Ramos (cell line): ENCODE measurements around the gene CACNA1C.
"Not testable (repeated sequence)": the region's sequence is repeated elsewhere in the genome, so short reads cannot be mapped to it uniquely, and the experiment has no call there.

ENCODE experiments used
- in situ Hi-C: fragments of 300-500 bp; cut with MboI; formaldehyde crosslinking; loops from one replicate; pipeline ENCODE4 v1.14.3; 2022; ENCODE audit warnings: low sequenced_read_pairs; ENCODE audit not compliant: unreplicated experiment

The CACNA1C gene

GRCh38 chr12:2481951-2482350, 429.2 kb downstream of the CACNA1C start:
- in situ Hi-C loops = no loop called here

GRCh38 chr12:2482938-2483660, 430.3 kb downstream of the CACNA1C start:
- in situ Hi-C loops = no loop called here

- in situ Hi-C loops = no loop called here
Observed at GRCh38 chr12:2483713-2484112, 430.9 kb downstream of the CACNA1C start.

DNA sequence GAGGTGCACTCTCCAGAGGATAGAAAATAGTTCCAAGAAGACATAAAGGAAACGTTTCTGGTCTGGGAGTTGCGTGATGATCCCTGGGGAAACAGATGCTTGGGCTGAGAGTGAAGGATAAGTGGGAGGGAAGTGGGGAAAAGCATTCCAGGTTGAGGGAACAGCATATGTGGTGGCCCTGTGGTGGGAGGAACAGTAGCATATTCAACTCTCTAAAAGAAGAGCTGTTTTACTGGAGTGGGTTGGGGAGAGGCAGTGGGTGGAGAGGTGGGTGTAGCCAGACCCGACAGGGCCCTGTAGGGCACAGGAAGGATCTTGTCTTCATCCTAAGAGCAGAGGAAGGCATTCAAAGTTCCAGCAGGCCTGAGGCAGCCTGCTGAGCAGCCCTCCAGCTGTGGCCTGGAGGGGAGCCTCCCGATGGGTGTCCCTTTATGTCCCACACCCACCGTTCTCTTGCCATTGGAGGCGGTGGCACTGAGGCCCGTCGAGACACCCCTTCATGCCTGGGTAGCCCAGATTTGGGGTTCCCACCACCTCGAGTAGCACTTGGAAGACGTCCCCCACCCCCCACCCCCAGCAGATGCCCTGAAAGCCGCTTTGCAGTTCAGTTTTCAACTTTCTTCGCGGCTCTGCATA, 431.5 kb downstream of the CACNA1C start:
- in situ Hi-C loops = no loop called here

- in situ Hi-C loops = no loop called here
Observed at GRCh38 chr12:2485681-2486080, 432.9 kb downstream of the CACNA1C start.

GRCh38 chr12:2486796-2487195, 434.0 kb downstream of the CACNA1C start:
- in situ Hi-C loops = no loop called here

DNA sequence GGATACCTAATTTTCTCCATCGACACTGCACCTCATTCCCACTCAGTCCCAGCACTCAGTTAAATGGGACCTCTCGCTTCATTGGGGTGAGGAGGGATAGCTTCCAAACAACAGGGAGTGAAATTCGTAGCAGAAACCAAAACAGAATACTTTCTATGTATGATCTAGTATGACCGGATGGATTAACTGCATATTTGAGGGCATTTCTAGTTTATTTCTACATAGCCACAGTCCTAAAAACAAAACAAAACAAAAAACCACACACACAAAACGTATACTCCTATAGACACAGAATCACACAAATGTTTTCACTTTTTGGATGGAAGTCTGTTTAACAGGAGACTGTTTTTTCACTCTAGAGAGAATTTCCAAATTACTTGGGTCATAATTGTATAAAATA, 434.5 kb downstream of the CACNA1C start:
- in situ Hi-C loops = no loop called here

- in situ Hi-C loops = no loop called here
Observed at GRCh38 chr12:2488131-2488530, 435.3 kb downstream of the CACNA1C start.

DNA sequence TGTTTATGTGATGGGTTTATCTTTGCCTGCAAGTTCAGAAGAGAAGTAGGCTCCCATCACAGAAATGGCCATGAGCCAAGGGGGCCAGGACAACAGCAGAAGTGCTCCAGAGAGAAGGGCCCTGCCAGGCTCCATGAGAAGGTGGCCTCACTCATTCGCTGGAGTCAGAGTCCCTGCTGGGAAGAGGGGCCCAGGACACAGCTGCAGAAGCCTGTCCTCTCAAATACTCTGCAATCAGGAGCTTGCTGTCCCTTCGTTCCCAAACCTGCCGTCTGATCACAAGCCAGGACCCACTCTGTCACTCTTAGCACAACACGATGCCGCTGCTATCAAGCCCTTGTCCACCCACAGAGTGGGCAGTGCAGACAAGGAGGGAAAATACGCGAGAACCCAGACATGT, 435.8 kb downstream of the CACNA1C start:
- in situ Hi-C loops = no loop called here

GRCh38 chr12:2489275-2489674, 436.5 kb downstream of the CACNA1C start:
- in situ Hi-C loops = no loop called here

GRCh38 chr12:2490831-2491230, 438.0 kb downstream of the CACNA1C start:
- in situ Hi-C loops = no loop called here

- in situ Hi-C loops = not testable (repeated sequence)
Observed at GRCh38 chr12:2491349-2491748, 438.6 kb downstream of the CACNA1C start.

- in situ Hi-C loops = no loop called here
Observed at GRCh38 chr12:2492236-2492635, 439.4 kb downstream of the CACNA1C start.

- in situ Hi-C loops = no loop called here
Observed at GRCh38 chr12:2493086-2493485, 440.3 kb downstream of the CACNA1C start.

DNA sequence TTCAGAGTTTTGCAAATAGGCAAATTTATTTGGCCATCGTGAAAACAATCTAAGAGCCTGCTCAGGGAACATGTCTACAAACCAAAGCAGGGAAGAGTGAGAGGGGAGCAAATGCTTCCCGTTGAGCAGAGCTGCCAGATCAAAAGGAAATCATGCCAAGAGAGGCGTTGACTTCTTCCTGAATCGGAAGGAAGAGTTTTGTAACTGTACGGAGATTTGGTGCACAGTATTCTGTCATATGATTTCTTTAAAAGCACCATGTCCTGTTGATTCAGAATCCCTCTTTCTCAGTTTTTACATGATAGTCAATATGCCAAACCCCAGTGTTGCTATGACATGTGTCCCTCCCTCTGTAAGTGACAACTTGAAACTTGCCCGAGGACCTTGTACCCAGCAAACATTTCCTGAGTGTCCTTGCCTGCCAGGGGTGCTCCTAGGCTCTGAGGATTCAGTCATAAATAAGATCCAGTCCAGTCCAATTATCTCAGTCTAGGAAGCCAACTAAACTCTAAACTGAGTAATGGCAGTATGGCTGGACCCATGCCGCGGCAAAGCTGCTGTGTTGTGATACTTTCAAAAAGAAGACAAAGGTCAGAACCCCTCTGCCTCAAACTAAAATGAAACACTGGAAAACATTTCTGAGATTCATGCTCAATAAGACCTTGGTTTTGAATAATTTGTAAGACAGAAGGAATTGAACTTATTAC, 441.9 kb downstream of the CACNA1C start:
- in situ Hi-C loops = no loop called here

GRCh38 chr12:2495417-2496112, 442.8 kb downstream of the CACNA1C start:
- in situ Hi-C loops = no loop called here

DNA sequence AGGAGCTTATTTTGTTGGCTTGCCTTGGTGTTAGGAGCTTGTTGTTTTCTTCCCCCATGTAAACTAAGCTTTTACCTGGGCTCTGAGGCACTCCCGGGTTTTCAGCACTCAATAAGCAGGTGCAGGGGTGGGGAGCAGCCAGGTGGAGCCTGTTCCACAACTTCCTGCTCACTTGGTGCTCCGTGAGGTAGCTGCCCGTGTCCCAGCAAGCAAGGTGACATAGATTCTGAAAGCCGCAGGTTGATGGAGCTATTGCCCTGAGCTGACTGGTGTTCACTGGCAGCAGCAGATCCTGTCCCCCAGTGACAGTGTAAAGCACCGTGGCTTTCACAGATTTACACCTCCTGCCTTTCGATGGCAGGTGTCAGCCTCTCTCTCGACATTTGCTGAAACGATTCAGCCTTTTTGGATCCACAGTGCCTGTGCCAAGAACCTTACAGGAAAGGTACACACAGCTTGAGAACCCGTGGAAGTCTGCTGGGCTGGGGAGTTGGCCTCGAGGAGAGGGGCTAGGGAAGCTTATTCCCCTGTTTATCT, 446.2 kb downstream of the CACNA1C start:
- in situ Hi-C loops = no loop called here

DNA sequence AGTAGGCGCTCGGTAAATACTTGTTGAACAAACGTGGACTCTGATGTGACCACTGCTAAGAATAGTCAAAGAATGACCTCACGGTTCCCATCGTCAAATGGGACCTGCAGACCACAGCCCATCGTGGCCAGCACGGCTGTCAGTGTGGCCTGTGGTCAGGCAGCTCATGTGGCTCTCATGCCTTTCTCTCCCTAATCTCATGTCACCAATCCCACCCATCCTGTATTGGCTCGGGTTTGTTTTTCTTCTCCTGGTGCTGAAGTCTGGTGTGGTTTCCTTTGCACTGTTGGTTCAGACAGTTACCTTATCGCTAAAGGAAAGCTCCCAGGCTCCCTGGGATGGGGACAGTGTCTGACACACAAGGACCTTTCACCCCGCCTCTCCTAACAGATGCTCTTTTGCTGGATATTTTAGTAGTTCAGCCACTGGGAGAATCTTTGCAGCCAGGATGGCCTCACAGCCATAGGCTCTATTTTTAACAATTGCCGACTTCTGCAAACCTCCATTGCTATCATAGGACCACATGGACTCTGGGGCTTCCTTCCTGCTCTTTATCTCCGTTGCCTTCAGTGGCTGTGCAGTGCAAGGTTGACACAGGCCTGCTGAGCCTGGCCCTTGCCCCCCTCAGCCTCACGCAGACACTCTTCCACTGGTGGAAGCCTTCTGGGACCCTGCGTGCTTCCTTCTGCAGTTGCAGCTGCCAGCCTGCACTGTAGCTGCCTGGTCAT, 448.8 kb downstream of the CACNA1C start:
- in situ Hi-C loops = no loop called here

- in situ Hi-C loops = no loop called here
Observed at GRCh38 chr12:2503036-2503435, 450.2 kb downstream of the CACNA1C start.

DNA sequence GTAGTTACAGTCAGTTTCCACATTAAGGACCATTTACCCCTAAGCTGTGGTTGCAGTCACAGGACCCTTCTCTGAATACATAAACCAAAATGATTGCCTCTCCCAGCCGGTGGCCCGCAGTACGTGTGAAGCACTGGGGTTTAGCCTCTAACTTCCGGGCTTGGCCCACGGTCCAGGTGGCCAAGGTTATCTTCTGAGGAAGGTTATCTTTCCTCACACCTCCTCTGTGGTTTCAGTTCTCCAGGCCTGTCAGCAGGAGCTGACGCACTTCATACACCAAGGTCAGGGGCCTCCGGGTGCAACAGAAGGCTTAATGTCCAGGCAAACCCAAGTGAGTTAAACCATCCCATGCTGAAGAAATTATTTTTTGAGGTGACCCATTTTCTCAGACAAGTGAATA, 451.0 kb downstream of the CACNA1C start:
- in situ Hi-C loops = no loop called here
